Breast epithelium (tissue), 3 donors: ENCODE results near the gene FLRT2.

ENCODE experiments used
- CTCF ChIP-seq, 3 donors: fragments of 450-650 bp; IDR thresholded peaks; one replicate each; pipeline ENCODE4 v1.5.1; 2016 to 2017; ENCODE audit warnings: antibody characterized with exemption in 3 of 3, mild to moderate bottlenecking in 3 of 3, moderate library complexity in 3 of 3
- POLR2A ChIP-seq: fragments of 450-650 bp; IDR thresholded peaks from one replicate; pipeline ENCODE4 v1.6.1; 2016; ENCODE audit warnings: antibody characterized with exemption, mild to moderate bottlenecking, moderate library complexity
- POLR2AphosphoS5 ChIP-seq, 3 donors: sonication (generic); formaldehyde crosslinking; IDR thresholded peaks; one replicate each; pipeline ENCODE4 v1.6.1; 2017; ENCODE audit warnings: antibody characterized with exemption in 3 of 3

DNA sequence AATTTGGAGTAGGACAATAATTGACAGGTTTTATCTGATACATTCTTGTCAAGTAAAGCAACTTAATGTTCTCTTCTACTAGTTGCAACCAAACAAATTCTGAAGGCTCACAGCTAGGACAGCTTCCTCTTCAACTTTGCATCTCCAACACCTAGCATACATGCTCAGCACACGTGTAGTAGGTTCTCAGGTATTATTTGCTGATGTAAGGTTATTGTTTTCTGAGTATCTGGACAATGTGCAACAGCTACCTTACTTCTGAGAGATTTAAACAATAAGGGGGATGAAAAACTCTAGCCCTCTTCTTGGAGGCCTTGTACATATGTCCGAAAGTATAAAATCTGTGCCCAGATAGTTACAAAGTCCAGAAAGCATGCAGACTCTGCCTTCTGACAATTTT lies 15.5 kb upstream of the FLRT2 start:
- TF ChIP-seq POLR2A (no peak), CTCF (IDR thresholded peaks at IDR 0.05) (no peak), POLR2AphosphoS5 (IDR thresholded peaks at IDR 0.05) (no peak)
